Ovary (tissue), 3 donors: ENCODE measurements around the gene NEIL1.
"Not testable (repeated sequence)": the region's sequence is repeated elsewhere in the genome, so short reads cannot be mapped to it uniquely, and the experiment has no call there.

ENCODE experiments used
- CTCF ChIP-seq, 3 donors: fragments of 450-650 bp in 2 of 3; fragments of 200-600 bp in 1 of 3; IDR thresholded peaks; one replicate each; pipeline versions ENCODE4 v1.5.1 to v1.8.0; 2016 to 2022; ENCODE audit warnings: antibody characterized with exemption in 3 of 3, mild to moderate bottlenecking in 1 of 3
- EP300 ChIP-seq: sonication (generic); formaldehyde crosslinking; IDR thresholded peaks from one replicate; pipeline ENCODE4 v1.6.1; 2017; ENCODE audit warnings: antibody characterized with exemption
- donor health status: DM: no; HTN: no; CAD: no.

GRCh38 chr15:75302753-75303152, 44.1 kb upstream of the NEIL1 start:
- TF ChIP-seq CTCF (IDR thresholded peaks at IDR 0.05); EP300: not testable (repeated sequence)
